NCI-H748 (cell line): Measurements from ENCODE around the gene CFH.
A peak's percentile ranks its signal among the peaks of the same experiment; 100 is the strongest.
"Not testable (repeated sequence)": the region's sequence is repeated elsewhere in the genome, so short reads cannot be mapped to it uniquely, and the experiment has no call there.

Experiments
- DNase-seq: peaks from one replicate; lab custom pipeline; 2025; ENCODE audit not compliant: unreplicated experiment; lab: John Stamatoyannopoulos, UW

Gene CFH

GRCh38 chr1:196743244-196743643 is 91.4 kb downstream of the CFH start:
- DNase-seq: peak; percentile 87

- not testable (repeated sequence) for DNase-seq
Measured at GRCh38 chr1:196765019-196765740, 113.3 kb downstream of the CFH start.

GRCh38 chr1:196769823-196770222 is 118.0 kb downstream of the CFH start:
- DNase-seq: not testable (repeated sequence)

DNA sequence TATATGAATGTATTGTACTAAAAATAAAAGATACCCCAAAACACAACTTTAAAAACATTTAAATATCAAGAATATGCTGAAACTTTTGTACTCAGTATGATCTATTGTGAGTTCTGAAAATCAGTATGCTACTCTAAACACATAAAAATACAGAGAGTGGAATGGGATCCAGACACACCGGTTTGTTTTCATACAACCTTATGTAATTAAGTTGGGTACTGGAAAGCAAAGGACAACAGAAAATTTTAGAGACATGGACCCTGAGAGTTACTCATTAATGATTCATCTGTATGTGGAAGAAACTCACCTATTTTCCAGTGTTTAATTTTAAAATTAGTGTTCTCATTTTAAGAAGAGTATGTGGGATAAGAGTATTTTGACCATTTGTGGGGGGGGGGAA is 121.9 kb downstream of the CFH start:
- no peak for DNase-seq

GRCh38 chr1:196774175-196774574 is 122.3 kb downstream of the CFH start:
- no peak for DNase-seq

DNA sequence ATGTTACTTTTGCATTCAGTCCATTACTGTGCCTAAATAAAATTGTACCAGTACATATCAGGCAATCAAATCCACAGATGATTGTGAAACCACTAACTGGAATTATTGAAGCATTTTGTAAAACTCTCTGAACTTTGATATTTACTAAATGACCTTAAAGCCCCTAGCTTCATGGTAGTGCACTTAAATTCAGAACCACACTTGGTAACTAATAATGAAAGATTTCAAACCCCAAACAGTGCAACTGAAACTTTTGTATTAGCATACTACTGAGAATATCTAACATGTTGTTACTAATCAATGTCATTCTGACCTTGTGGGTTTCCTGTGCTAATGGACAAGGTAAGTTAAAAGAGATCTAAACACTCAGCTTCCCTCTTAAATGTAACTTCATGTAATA is 122.8 kb downstream of the CFH start, which contains the start of gene CFHR3:
TSS of gene CFHR3 (plus strand) at position 238 of the 400 bp plus-strand sequence. CDS start at position 285, 47 bp downstream.
- no peak for DNase-seq

GRCh38 chr1:196777603-196778002 is 125.8 kb downstream of the CFH start:
- no peak for DNase-seq

- DNase-seq: no peak
Measured at GRCh38 chr1:196779093-196779492, 127.2 kb downstream of the CFH start.

GRCh38 chr1:196791252-196791651 is 139.4 kb downstream of the CFH start:
- DNase-seq: not testable (repeated sequence)

DNA sequence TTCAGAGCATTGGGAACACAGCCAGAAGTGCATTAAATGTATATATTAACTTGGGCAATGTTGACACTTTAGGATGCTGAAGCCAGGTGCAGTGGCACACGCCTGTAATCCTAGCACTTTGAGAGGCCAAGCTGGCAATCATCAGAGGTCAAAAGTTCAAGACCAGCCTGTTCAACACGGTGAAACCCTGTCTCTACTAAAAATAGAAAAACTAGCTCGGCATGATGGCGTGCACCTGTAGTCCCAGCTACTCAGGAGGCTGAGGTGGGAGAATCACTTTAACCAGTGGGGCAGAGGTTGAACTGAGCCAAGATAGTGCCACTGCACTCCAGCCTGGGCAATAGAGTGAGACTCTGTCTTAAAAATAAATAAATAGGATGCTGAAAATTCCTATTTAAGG is 142.3 kb downstream of the CFH start:
- peak; percentile 98 for DNase-seq
